Activated T-helper 17 cell treated with anti-CD3 and anti-CD28 coated beads, Interleukin-2, amount 50 U/mL, for 72 hours (primary cell): ENCODE data around the gene FBXL20. TPM values are rescaled to one million over a fixed set of nuclear protein-coding genes. Genes with fewer than 3 reads are reported as not detected.
"Not testable (repeated sequence)": the region's sequence is repeated elsewhere in the genome, so short reads cannot be mapped to it uniquely, and the experiment has no call there.

Experiments used
- ATAC-seq: fragments of 150-1000 bp; cut with Tn5 transposase; replicated peaks from 2 replicates; pipeline ENCODE4 v1.10.0; 2021; ENCODE audit warnings: mild to moderate bottlenecking, moderate library complexity
- H3K27ac Mint-ChIP-seq: one replicate; pipeline ENCODE4 v1.8.0; 2022; ENCODE audit warnings: mixed read lengths
- H3K27me3 Mint-ChIP-seq: one replicate; pipeline ENCODE4 v1.8.0; 2022; ENCODE audit warnings: mixed read lengths
- H3K36me3 Mint-ChIP-seq: one replicate; pipeline ENCODE4 v1.8.0; 2022; ENCODE audit warnings: low read depth, mild to moderate bottlenecking, mixed read lengths
- H3K4me1 Mint-ChIP-seq: one replicate; pipeline ENCODE4 v1.8.0; 2022; ENCODE audit warnings: mixed read lengths
- H3K4me3 Mint-ChIP-seq: one replicate; pipeline ENCODE4 v1.8.0; 2022; ENCODE audit warnings: mild to moderate bottlenecking, mixed read lengths
- H3K9me3 Mint-ChIP-seq: one replicate; pipeline ENCODE4 v1.8.0; 2022; ENCODE audit warnings: mixed read lengths
- total RNA-seq, 2 donors: library from RNA; stranded (reverse); gene quantifications; one replicate each; pipeline ENCODE4 v1.2.3, GENCODE V29; 2022

The FBXL20 gene
- total RNA-seq, 2 donors from 2014 or later, result 20.2 to 20.7 TPM

DNA sequence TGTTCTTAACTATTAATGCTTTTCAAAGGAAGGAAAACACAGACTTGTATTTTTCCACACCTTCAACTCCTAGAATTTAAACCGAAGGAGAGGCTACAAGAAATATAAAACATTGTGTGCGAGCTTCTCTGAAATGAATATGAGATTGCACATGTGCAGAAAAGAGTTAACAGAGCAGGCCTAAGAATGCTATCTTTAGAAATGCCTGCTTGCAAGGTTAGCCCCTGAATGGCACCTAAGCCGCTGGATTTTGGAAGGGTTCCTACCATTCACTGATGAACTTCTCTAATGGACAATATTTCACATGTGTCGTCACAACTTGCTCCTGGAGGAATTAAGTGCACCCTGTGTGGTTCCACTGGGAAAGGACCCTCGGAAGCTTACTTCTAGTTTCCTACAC is 69.3 kb downstream of the FBXL20 start:
- Mint-ChIP-seq H3K4me3 (no peak overlapping the region), H3K27ac (no peak overlapping the region), H3K27me3 (no peaks in the 10 kb centered on the region), H3K4me1 (no peaks in the 10 kb centered on the region), H3K36me3 (peaks cover 7% of the 10 kb centered on the region), H3K9me3 (no peaks in the 10 kb centered on the region)
- ATAC-seq, result no peak

DNA sequence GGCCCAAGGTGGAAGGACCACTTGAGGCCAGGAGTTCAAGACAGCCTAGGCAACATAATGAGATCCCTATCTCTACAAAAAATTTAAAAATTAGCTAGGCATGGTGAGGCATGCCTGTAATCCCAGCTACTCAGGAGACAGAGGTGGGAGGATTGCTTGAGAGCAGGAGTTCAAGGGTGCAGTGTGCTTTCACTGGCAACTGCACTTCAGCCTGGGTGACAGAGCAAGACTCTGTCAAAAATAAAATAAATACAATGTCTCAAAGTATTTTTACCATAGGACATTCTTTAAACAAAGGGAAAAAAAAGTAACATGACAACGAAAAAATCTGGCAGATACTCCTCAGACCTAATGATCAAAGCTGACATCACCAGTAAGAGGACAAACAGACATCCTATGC is 72.6 kb downstream of the FBXL20 start:
- Mint-ChIP-seq H3K4me3 (no peak overlapping the region), H3K36me3 (no peaks in the 10 kb centered on the region), H3K27me3 (no peaks in the 10 kb centered on the region), H3K27ac (no peak overlapping the region), H3K4me1 (no peaks in the 10 kb centered on the region), H3K9me3 (no peaks in the 10 kb centered on the region)
- ATAC-seq, result no peak

DNA sequence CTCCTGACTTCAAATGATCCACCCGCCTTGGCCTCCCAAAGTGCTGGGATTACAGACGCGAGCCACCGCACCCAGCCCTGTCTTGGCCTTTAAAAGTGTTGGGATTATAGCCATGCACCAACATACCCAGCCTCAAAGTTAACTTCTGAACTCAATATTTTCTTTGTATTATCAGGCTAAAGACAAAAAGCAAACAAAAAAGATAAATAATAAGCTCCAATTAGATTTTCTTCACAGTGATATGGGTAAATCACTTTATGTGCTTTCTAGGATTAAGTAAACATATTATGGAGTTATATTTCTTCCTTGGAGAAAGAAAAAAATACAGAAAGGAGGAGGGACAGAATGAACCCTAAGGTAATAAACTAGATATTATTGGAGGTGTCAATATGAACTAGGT is 74.3 kb downstream of the FBXL20 start:
- no peaks in the 10 kb centered on the region for H3K27me3 Mint-ChIP-seq
- no peaks in the 10 kb centered on the region for H3K9me3 Mint-ChIP-seq
- no peak overlapping the region for H3K4me3 Mint-ChIP-seq
- no peaks in the 10 kb centered on the region for H3K36me3 Mint-ChIP-seq
- no peaks in the 10 kb centered on the region for H3K4me1 Mint-ChIP-seq
- H3K27ac Mint-ChIP-seq, result no peak overlapping the region
- no peak for ATAC-seq

DNA sequence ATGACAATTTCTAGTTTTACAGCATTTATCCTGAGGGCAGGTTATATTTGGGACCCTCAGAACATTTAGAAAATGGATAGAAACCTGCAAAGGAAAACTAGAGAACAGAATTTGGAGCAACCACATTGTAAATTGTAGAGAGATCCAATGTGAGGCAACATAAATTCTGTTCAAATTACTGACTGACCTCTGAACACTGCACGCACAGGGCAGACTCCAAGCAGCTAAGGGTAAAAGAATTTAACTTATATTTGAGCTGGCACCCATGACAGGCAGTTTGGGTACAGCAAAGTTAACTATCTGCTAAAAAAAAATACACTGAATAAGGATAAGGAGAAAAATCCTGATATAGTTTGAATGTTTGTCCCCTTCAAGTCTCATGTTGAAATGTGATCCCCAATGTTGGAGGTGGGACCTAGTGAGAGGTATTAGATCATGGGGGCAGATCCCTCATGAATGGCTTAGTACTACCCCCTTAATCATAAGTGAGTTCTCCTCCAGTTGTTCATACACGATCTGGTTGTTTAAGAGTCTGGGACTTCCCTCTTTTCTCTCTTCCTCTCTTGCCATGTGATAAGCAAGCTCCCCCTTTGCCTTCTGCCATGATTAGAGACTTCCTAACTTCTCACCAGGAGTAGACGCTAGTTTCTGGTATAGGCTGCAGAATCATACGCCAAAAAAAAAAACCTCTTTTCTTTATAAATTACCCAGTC is 75.7 kb downstream of the FBXL20 start:
- Mint-ChIP-seq H3K27ac (peak overlapping the region; percentile 70), H3K4me3 (no peak overlapping the region), H3K27me3 (no peaks in the 10 kb centered on the region), H3K4me1 (no peaks in the 10 kb centered on the region), H3K36me3 (no peaks in the 10 kb centered on the region), H3K9me3 (no peaks in the 10 kb centered on the region)
- no peak for ATAC-seq

DNA sequence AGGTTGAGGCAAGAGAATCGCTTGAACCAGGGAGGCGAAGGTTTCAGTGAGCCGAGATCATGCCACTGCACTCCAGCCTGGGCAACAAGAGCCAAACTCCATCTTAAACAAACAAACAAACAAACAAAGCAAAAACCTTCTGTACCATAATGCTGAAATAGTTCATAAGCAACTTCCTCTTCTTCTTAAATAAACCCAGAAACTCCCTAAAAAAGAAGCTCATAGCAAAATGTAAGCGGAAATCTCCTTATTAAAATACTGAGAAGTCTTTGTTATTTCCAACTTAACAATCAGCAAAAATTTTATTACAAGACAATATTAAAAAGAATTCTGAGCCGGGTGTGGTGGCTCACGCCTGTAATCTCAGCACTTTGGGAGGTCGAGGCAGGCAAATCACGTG is 82.8 kb downstream of the FBXL20 start:
- ATAC-seq, result no peak
- no peak overlapping the region for H3K27ac Mint-ChIP-seq
- no peaks in the 10 kb centered on the region for H3K4me1 Mint-ChIP-seq
- H3K4me3 Mint-ChIP-seq, result no peak overlapping the region
- H3K36me3 Mint-ChIP-seq, result peaks cover 5% of the 10 kb centered on the region
- no peaks in the 10 kb centered on the region for H3K9me3 Mint-ChIP-seq
- no peaks in the 10 kb centered on the region for H3K27me3 Mint-ChIP-seq

DNA sequence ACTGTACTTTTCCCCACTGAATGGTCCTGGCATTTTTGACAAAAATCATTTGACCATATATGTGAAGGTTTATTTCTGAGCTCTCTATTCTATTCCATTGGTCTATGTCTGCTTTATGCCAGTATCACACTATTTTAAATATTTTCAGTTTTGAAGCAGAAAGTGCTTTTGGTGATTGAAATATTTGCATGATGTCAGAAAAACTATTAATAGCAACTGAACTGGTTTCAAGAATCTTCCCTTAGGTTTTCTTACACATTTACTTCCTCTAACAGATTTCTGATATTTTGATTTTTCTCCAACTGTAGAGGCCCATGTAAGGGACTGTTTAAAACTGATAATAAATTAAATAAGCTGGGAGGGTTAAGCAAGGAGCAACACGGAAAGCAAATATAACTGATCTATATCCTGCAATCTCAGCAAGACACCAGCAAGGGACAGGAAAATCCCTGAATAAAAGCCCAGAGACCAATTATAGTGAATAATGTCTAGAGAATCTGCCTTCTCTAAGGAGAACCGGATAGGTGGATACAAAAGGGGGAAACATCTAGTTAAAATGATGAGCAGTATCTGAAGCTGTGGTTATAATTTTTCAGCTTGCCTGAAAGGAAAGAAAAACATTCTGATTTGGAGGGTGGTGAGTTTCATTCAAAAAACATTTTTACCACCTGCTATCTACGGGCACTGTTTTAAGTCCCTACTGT is 94.8 kb downstream of the FBXL20 start:
- no peak for ATAC-seq
- Mint-ChIP-seq H3K36me3 (peaks cover 27% of the 10 kb centered on the region), H3K27ac (peak overlapping the region; percentile 6), H3K9me3 (no peaks in the 10 kb centered on the region), H3K27me3 (no peaks in the 10 kb centered on the region), H3K4me3 (no peak overlapping the region), H3K4me1 (no peaks in the 10 kb centered on the region)

DNA sequence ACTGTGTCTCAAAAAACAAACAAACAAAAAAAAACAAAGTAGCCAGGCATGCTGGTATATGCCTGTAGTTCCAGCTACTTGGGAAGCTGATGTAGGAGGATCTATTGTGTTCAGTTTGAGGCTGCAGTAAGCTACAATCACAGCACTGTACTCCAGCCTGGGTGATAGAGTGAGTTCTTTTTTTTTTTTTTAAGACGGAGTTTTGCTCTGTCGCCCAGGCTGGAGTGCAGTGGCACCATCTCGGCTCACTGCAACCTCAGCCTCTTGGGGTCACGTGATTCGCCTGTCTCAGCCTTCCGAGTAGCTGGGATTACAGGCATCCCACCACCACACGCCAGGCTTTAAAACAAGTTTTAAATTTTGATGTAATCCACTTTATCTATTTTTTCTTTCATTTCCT is 95.4 kb downstream of the FBXL20 start:
- ATAC-seq, result no peak
- Mint-ChIP-seq H3K9me3 (no peaks in the 10 kb centered on the region), H3K27me3 (no peaks in the 10 kb centered on the region), H3K4me1 (no peaks in the 10 kb centered on the region), H3K36me3 (peaks cover 34% of the 10 kb centered on the region), H3K4me3 (no peak overlapping the region), H3K27ac (no peak overlapping the region)

DNA sequence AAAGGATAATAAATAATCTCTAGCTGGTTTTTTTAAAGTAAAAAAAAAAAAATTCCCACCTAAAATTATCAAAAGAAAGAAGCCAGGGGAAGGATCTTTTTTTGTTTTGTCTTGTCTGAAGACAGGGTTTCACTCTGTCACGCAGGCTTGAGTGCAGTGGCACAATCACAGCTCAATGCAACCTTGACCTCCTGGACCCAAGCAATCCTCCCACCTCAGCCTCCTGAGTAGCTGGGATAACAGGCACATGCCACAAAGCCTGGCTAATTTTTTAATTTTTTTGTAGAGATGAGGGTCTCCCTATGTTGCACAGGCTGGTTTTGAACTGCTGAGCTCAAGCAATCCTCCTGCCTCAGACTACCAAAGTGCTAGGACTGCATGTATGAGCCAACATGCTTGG is 97.2 kb downstream of the FBXL20 start:
- H3K27me3 Mint-ChIP-seq, result no peaks in the 10 kb centered on the region
- no peak overlapping the region for H3K4me3 Mint-ChIP-seq
- H3K27ac Mint-ChIP-seq, result no peak overlapping the region

DNA sequence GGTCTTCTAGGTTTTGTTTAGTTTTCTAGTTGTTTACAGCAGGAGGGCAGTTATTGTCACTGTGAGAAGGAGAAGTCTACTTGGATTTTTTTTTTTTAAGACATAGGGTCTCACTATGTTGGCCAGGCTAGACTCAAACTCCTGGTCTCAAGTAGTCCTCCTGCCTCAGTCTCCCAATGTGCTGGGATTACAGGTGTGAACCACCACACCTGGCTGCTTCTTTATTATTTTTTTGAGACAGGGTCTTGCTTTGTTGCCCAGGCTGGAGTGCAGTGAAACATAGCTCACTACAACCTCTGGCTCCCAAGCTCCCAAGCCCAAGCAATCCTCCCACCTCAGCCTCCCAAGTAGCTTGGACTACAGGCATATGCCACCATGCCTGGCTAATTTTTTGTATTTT is 107.4 kb downstream of the FBXL20 start:
- no peaks in the 10 kb centered on the region for H3K27me3 Mint-ChIP-seq
- H3K36me3 Mint-ChIP-seq, result peaks cover 59% of the 10 kb centered on the region
- H3K27ac Mint-ChIP-seq, result no peak overlapping the region
- H3K9me3 Mint-ChIP-seq, result no peaks in the 10 kb centered on the region
- no peaks in the 10 kb centered on the region for H3K4me1 Mint-ChIP-seq
- ATAC-seq, result no peak
- H3K4me3 Mint-ChIP-seq, result no peak overlapping the region

More for the DNA sequence above, 97.2 kb downstream of the FBXL20 start:
- Mint-ChIP-seq H3K9me3 (no peaks in the 10 kb centered on the region), H3K36me3 (peaks cover 50% of the 10 kb centered on the region), H3K4me1 (no peaks in the 10 kb centered on the region)
- ATAC-seq, result no peak

DNA sequence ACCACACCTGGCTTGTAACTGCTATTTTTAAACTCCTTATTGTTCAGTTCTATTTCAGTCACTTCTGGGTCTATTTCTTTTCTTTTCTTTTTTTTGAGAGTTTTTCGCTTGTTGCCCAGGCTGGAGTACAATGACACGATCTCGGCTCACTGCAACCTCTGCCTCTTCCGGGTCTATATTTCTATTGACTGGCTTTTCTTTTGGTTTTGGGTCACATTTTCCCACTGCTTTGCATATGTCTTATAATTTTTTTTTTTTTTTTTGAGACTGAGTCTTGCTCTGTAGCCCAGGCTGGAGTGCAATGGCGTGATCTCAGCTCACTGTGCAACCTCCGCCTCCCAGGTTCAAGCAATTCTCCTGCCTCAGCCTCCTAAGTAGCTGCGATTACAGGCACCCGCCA is 108.9 kb downstream of the FBXL20 start:
- H3K36me3 Mint-ChIP-seq, result peaks cover 54% of the 10 kb centered on the region
- H3K27me3 Mint-ChIP-seq, H3K4me3 Mint-ChIP-seq, H3K9me3 Mint-ChIP-seq, ATAC-seq, H3K4me1 Mint-ChIP-seq, H3K27ac Mint-ChIP-seq: not testable (repeated sequence)

DNA sequence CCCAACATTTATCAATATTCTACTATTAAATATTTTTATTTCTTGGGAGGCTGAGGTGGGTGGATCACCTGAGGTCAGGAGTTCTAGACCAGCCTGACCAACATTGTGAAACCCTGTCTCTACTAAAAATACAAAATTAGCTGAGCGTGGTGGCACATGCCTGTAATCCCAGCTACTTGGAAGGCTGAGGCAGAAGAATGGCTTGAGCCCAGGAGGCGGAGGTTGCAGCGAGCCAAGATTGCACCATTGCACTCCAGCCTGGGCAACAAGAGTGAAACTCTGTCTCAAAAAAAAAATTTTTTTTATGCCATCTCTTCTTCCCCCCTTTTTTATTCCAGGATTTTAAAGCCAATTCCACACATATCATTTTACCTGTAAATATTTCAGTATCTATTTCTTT is 114.9 kb downstream of the FBXL20 start:
- not testable (repeated sequence) for H3K9me3 Mint-ChIP-seq, H3K4me1 Mint-ChIP-seq, H3K27me3 Mint-ChIP-seq, H3K4me3 Mint-ChIP-seq, ATAC-seq, H3K27ac Mint-ChIP-seq
- H3K36me3 Mint-ChIP-seq, result peaks cover 32% of the 10 kb centered on the region

DNA sequence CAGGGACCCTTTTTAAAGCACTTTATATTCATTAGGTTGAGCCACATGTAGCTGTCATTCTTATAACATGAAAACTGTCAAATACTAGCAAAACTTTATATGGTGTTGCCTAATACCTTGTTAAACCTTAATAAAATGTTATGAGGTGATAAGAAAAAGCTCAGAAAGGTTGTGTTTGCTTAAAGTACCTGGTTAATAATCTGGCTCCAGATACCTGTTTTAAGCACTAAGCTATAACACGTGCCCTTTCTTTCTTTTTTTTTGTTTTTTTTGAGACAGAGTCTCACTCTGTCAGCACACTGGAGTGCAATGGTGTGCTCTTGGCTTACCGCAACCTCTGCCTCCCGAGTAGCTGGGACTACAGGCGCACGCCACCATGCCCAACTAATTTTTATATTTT is 116.7 kb downstream of the FBXL20 start:
- H3K36me3 Mint-ChIP-seq, result peaks cover 36% of the 10 kb centered on the region
- no peaks in the 10 kb centered on the region for H3K9me3 Mint-ChIP-seq
- ATAC-seq, result no peak
- H3K4me3 Mint-ChIP-seq, result no peak overlapping the region
- no peaks in the 10 kb centered on the region for H3K4me1 Mint-ChIP-seq
- H3K27ac Mint-ChIP-seq, result no peak overlapping the region
- no peaks in the 10 kb centered on the region for H3K27me3 Mint-ChIP-seq

DNA sequence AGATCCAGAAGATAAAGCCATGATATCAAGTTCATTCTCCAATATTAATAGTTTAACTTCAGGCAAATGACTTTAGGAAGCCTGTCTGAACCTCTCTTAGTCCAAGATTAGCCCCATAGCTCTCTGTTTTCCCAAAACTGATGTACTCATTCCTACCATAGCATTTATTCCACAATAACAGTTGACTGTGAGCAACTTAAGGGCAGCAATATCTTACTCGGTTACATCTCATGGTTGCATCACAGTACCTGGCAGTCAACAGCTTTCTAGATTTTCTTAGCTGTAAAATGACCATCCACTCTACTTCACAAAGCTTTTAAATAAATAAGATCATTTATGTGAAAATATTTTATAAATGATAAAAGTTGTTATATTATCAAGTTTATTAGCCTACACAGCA is 117.5 kb downstream of the FBXL20 start:
- H3K27me3 Mint-ChIP-seq, result no peaks in the 10 kb centered on the region
- ATAC-seq, result no peak
- no peaks in the 10 kb centered on the region for H3K9me3 Mint-ChIP-seq
- peaks cover 36% of the 10 kb centered on the region for H3K36me3 Mint-ChIP-seq
- H3K4me3 Mint-ChIP-seq, result no peak overlapping the region
- peak overlapping the region; percentile 37 for H3K27ac Mint-ChIP-seq
- no peaks in the 10 kb centered on the region for H3K4me1 Mint-ChIP-seq

DNA sequence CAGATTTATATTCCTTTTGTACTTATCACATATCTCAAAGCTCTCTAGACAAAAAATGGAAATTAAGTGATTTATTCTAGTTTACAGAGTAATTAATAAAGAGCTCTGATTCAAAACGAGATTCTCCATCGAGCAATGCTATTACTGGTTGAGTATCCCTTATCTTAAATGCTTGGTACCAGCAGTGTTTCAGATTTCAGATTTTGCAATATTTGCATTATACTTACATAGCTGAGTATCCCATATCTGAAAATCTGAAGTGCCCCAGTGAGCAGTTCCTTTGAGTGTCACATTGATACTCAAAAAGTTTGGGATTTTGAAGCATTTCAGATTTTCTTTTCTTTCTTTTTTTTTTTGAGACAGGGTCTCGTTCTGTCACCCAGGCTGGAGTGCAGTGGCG is 118.3 kb downstream of the FBXL20 start:
- H3K27ac Mint-ChIP-seq, result no peak overlapping the region
- H3K4me1 Mint-ChIP-seq, result no peaks in the 10 kb centered on the region
- H3K4me3 Mint-ChIP-seq, result no peak overlapping the region
- H3K36me3 Mint-ChIP-seq, result peaks cover 35% of the 10 kb centered on the region
- no peaks in the 10 kb centered on the region for H3K9me3 Mint-ChIP-seq
- H3K27me3 Mint-ChIP-seq, result no peaks in the 10 kb centered on the region
- ATAC-seq, result no peak

DNA sequence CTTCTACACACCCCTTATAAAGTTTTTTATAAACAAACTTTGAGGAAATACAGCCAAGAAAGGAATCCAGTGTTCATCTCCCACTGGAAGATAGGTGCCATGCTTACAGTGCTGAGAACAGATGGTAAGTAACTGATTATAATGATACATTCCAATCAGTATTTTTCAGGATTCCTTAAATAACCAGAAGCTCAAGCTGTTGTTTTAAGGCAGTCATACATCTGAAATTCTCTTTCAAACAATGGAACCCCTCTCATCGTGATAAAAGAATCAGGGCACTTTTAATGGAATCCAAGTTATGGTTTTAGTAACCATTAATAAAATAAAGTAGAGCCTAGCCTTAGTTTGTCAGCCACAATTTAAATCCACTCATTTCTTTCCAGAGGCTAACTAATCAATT is 119.6 kb downstream of the FBXL20 start:
- Mint-ChIP-seq H3K9me3 (no peaks in the 10 kb centered on the region), H3K4me1 (no peaks in the 10 kb centered on the region), H3K4me3 (no peak overlapping the region), H3K27ac (peak overlapping the region; percentile 51), H3K27me3 (no peaks in the 10 kb centered on the region), H3K36me3 (peaks cover 47% of the 10 kb centered on the region)
- ATAC-seq, result no peak
